Mesendoderm (in vitro differentiated cells): ENCODE measurements around the gene RPRD1B.

Experiments used
- DNase-seq: peaks from one replicate; pipeline ENCODE4 v3.0.0; 2013
- H2AK5ac ChIP-seq: 2 replicates; pipeline ENCODE4 v1.6.1; 2013; ENCODE audit warnings: low read length, inconsistent platforms
- H2BK120ac ChIP-seq: 2 replicates; pipeline ENCODE4 v1.6.1; 2013; ENCODE audit warnings: low read depth, mild to moderate bottlenecking, low read length, moderate library complexity, mixed read lengths
- H2BK15ac ChIP-seq: replicated peaks from 2 replicates; pipeline ENCODE4 v1.6.1; 2013; ENCODE audit warnings: low read depth, mild to moderate bottlenecking, moderate library complexity
- H2BK5ac ChIP-seq: 2 replicates; pipeline ENCODE4 v1.6.1; 2013; ENCODE audit warnings: low read length, inconsistent platforms
- H3K18ac ChIP-seq: 2 replicates; pipeline ENCODE4 v1.6.1; 2013; ENCODE audit warnings: mild to moderate bottlenecking, low read length, mixed read lengths
- H3K23ac ChIP-seq: one replicate; pipeline ENCODE4 v1.6.1; 2013; ENCODE audit warnings: low read length
- H3K27ac ChIP-seq: 2 replicates; pipeline ENCODE4 v1.5.1; 2013; ENCODE audit warnings: low read depth, mild to moderate bottlenecking, inconsistent platforms, low read length, moderate library complexity
- H3K27me3 ChIP-seq: 2 replicates; pipeline ENCODE4 v1.6.1; 2013; ENCODE audit warnings: low read length, control low read depth, mild to moderate bottlenecking, inconsistent platforms; ENCODE audit not compliant: insufficient read depth, poor library complexity
- H3K36me3 ChIP-seq: 2 replicates; pipeline ENCODE4 v1.6.1; 2013; ENCODE audit warnings: low read length, inconsistent platforms; ENCODE audit not compliant: control insufficient read depth, insufficient read depth
- H3K4ac ChIP-seq: one replicate; pipeline ENCODE4 v1.6.1; 2013; ENCODE audit warnings: low read depth, mild to moderate bottlenecking, low read length, moderate library complexity
- H3K4me1 ChIP-seq: 2 replicates; pipeline ENCODE4 v1.6.1; 2013; ENCODE audit warnings: low read depth, low read length, inconsistent platforms; ENCODE audit not compliant: control insufficient read depth
- H3K4me2 ChIP-seq: 2 replicates; pipeline ENCODE4 v1.6.1; 2013; ENCODE audit warnings: low read length
- H3K4me3 ChIP-seq: 2 replicates; pipeline ENCODE4 v1.5.1; 2013; ENCODE audit warnings: mild to moderate bottlenecking, low read length
- H3K56ac ChIP-seq: one replicate; pipeline ENCODE4 v1.6.1; 2013; ENCODE audit warnings: low read length
- H3K79me1 ChIP-seq: 2 replicates; pipeline ENCODE4 v1.6.1; 2013; ENCODE audit warnings: low read length, inconsistent platforms
- H3K79me2 ChIP-seq: 2 replicates; pipeline ENCODE4 v1.6.1; 2013; ENCODE audit warnings: mild to moderate bottlenecking, low read length; ENCODE audit not compliant: control insufficient read depth, insufficient read depth
- H3K9ac ChIP-seq: 2 replicates; pipeline ENCODE4 v1.6.1; 2013; ENCODE audit warnings: low read length, inconsistent platforms
- H4K5ac ChIP-seq: one replicate; pipeline ENCODE4 v1.6.1; 2013; ENCODE audit warnings: low read length
- H4K8ac ChIP-seq: one replicate; pipeline ENCODE4 v1.6.1; 2013; ENCODE audit warnings: low read depth, mild to moderate bottlenecking, control low read depth, low read length, moderate library complexity
- WGBS: extraction: QIAGEN DNeasy Blood & Tissue Kit; methylation state at CpG from one replicate; pipeline ENCODE4 v1.1.7; 2013; ENCODE audit warnings: low lambda C conversion rate, missing lambda C conversion rate; ENCODE audit not compliant: insufficient coverage; ENCODE audit errors: extremely low coverage; 5-methylcytosine and 5-hydroxymethylcytosine counted together

The RPRD1B gene

GRCh38 chr20:38131588-38132121 is 98.1 kb downstream of the RPRD1B start:
- Histone ChIP-seq H3K4me2 (no peak overlapping the region), H4K5ac (no peak overlapping the region), H3K27ac (no peak overlapping the region), H3K56ac (no peak overlapping the region), H2BK5ac (no peak overlapping the region), H3K23ac (no peak overlapping the region), H4K8ac (no peak overlapping the region), H3K79me1 (no peaks in the 10 kb centered on the region), H3K4ac (no peak overlapping the region), H3K27me3 (no peaks in the 10 kb centered on the region), H3K9ac (no peak overlapping the region), H3K79me2 (no peaks in the 10 kb centered on the region), H2AK5ac (no peak overlapping the region), H3K18ac (no peak overlapping the region), H2BK120ac (no peak overlapping the region), H3K4me3 (no peak overlapping the region), H2BK15ac (no peak overlapping the region), H3K36me3 (no peaks in the 10 kb centered on the region), H3K4me1 (peaks cover 9% of the 10 kb centered on the region)
- DNase-seq, result no peak
- WGBS, result no CpG with 5 or more reads among the region's 3 CpGs

- Histone ChIP-seq H3K79me2 (no peaks in the 10 kb centered on the region), H3K4me2 (no peak overlapping the region), H3K56ac (no peak overlapping the region), H3K27me3 (no peaks in the 10 kb centered on the region), H2BK120ac (no peak overlapping the region), H2AK5ac (no peak overlapping the region), H4K5ac (no peak overlapping the region), H2BK5ac (no peak overlapping the region), H3K27ac (no peak overlapping the region), H3K9ac (no peak overlapping the region), H3K23ac (no peak overlapping the region), H3K4me1 (peaks cover 9% of the 10 kb centered on the region), H3K4me3 (no peak overlapping the region), H3K36me3 (no peaks in the 10 kb centered on the region), H2BK15ac (no peak overlapping the region), H3K18ac (no peak overlapping the region), H3K79me1 (no peaks in the 10 kb centered on the region), H4K8ac (no peak overlapping the region), H3K4ac (no peak overlapping the region)
- WGBS, result no CpG with 5 or more reads among the region's 26 CpGs
- no peak for DNase-seq
Measured at GRCh38 chr20:38132156-38132909, 98.8 kb downstream of the RPRD1B start.

GRCh38 chr20:38132910-38133501 is 99.5 kb downstream of the RPRD1B start:
- no peak for DNase-seq
- Histone ChIP-seq H2BK120ac (no peak overlapping the region), H3K36me3 (no peaks in the 10 kb centered on the region), H4K5ac (no peak overlapping the region), H2BK5ac (no peak overlapping the region), H3K79me1 (no peaks in the 10 kb centered on the region), H3K4me1 (peaks cover 9% of the 10 kb centered on the region), H3K23ac (no peak overlapping the region), H3K4me3 (no peak overlapping the region), H3K79me2 (no peaks in the 10 kb centered on the region), H3K27ac (no peak overlapping the region), H3K18ac (no peak overlapping the region), H3K4ac (no peak overlapping the region), H2BK15ac (no peak overlapping the region), H4K8ac (no peak overlapping the region), H3K9ac (no peak overlapping the region), H3K27me3 (no peaks in the 10 kb centered on the region), H3K56ac (no peak overlapping the region), H3K4me2 (no peak overlapping the region), H2AK5ac (no peak overlapping the region)
- WGBS, result no CpG with 5 or more reads among the region's 11 CpGs

GRCh38 chr20:38133680-38134426 is 100.3 kb downstream of the RPRD1B start:
- no peaks in the 10 kb centered on the region for H3K36me3 ChIP-seq
- H4K8ac ChIP-seq, result no peak overlapping the region
- H2BK120ac ChIP-seq, result no peak overlapping the region
- DNase-seq, result no peak
- no CpG with 5 or more reads among the region's 10 CpGs for WGBS
- no peak overlapping the region for H3K4me2 ChIP-seq
- peak overlapping the region; percentile 1 for H3K56ac ChIP-seq
- no peaks in the 10 kb centered on the region for H3K79me1 ChIP-seq
- H3K27ac ChIP-seq, result no peak overlapping the region
- no peak overlapping the region for H3K4ac ChIP-seq
- peak overlapping the region; percentile 37 for H3K23ac ChIP-seq
- peaks cover 9% of the 10 kb centered on the region for H3K4me1 ChIP-seq
- H2BK5ac ChIP-seq, result no peak overlapping the region
- H2AK5ac ChIP-seq, result no peak overlapping the region
- H3K27me3 ChIP-seq, result no peaks in the 10 kb centered on the region
- no peaks in the 10 kb centered on the region for H3K79me2 ChIP-seq
- no peak overlapping the region for H3K9ac ChIP-seq
- H3K4me3 ChIP-seq, result no peak overlapping the region
- H2BK15ac ChIP-seq, result no peak overlapping the region
- H4K5ac ChIP-seq, result no peak overlapping the region
- H3K18ac ChIP-seq, result no peak overlapping the region

- no CpG with 5 or more reads among the region's 9 CpGs for WGBS
- H3K56ac ChIP-seq, result peak overlapping the region; percentile 6
- no peak overlapping the region for H3K4ac ChIP-seq
- H3K4me3 ChIP-seq, result no peak overlapping the region
- no peak overlapping the region for H3K9ac ChIP-seq
- peak overlapping the region; percentile 37 for H3K23ac ChIP-seq
- H3K27me3 ChIP-seq, result no peaks in the 10 kb centered on the region
- H2BK120ac ChIP-seq, result no peak overlapping the region
- H3K4me1 ChIP-seq, result peaks cover 9% of the 10 kb centered on the region
- peak; percentile 93 for DNase-seq
- no peaks in the 10 kb centered on the region for H3K79me1 ChIP-seq
- H2BK5ac ChIP-seq, result peak overlapping the region; percentile 20
- no peak overlapping the region for H4K5ac ChIP-seq
- H3K27ac ChIP-seq, result no peak overlapping the region
- H3K79me2 ChIP-seq, result no peaks in the 10 kb centered on the region
- H3K4me2 ChIP-seq, result no peak overlapping the region
- H3K36me3 ChIP-seq, result no peaks in the 10 kb centered on the region
- H2AK5ac ChIP-seq, result no peak overlapping the region
- no peak overlapping the region for H4K8ac ChIP-seq
- no peak overlapping the region for H2BK15ac ChIP-seq
- no peak overlapping the region for H3K18ac ChIP-seq
Measured at GRCh38 chr20:38134427-38135270, 101.1 kb downstream of the RPRD1B start.
